CD14-positive monocyte (primary cell): ENCODE measurements around the gene MYPN. TPM values are rescaled to one million over a fixed set of nuclear protein-coding genes. Genes with fewer than 3 reads are reported as not detected.

Experiments
- DNase-seq, 3 donors: peaks; one replicate each; pipeline ENCODE4 v3.0.0-alpha.2; 2011 to 2022
- H2AFZ ChIP-seq: 2 replicates; pipeline ENCODE4 v1.6.0; 2012; ENCODE audit warnings: mild to moderate bottlenecking, low read depth, low read length, inconsistent platforms; ENCODE audit not compliant: insufficient read depth, poor library complexity, severe bottlenecking
- H3K27ac ChIP-seq, 2 donors: 1 replicate in 1 of 2; 2 replicates in 1 of 2; pipeline ENCODE4 v1.5.1; 2012 to 2013; ENCODE audit warnings: low read length in 2 of 2, control low read depth in 1 of 2, inconsistent platforms in 1 of 2, low read depth in 1 of 2, mild to moderate bottlenecking in 1 of 2
- H3K27me3 ChIP-seq, 2 donors: one replicate each; pipeline versions ENCODE4 v1.6.0 to v1.6.1; 2011 to 2013; ENCODE audit warnings: low read length in 2 of 2; ENCODE audit not compliant: control insufficient read depth in 2 of 2, insufficient read depth in 2 of 2
- H3K36me3 ChIP-seq, 2 donors: replicated peaks in 1 of 2; 1 replicate in 1 of 2; 2 replicates in 1 of 2; pipeline versions ENCODE4 v1.5.1 to v1.6.1; 2012 to 2013; ENCODE audit warnings: low read length in 2 of 2, control low read depth in 1 of 2, inconsistent platforms in 1 of 2, mild to moderate bottlenecking in 1 of 2; ENCODE audit not compliant: insufficient read depth in 2 of 2, control insufficient read depth in 1 of 2
- H3K4me1 ChIP-seq, 2 donors: 1 replicate in 1 of 2; 2 replicates in 1 of 2; pipeline versions ENCODE4 v1.5.1 to v1.6.1; 2012 to 2013; ENCODE audit warnings: low read length in 2 of 2, control low read depth in 1 of 2, inconsistent platforms in 1 of 2, mild to moderate bottlenecking in 1 of 2, moderate library complexity in 1 of 2; ENCODE audit not compliant: insufficient read depth in 2 of 2, control insufficient read depth in 1 of 2
- H3K4me2 ChIP-seq: replicated peaks from 2 replicates; pipeline ENCODE3; 2012; ENCODE audit warnings: low read length, moderate library complexity, mild to moderate bottlenecking; ENCODE audit not compliant: poor library complexity, severe bottlenecking; ENCODE audit errors: extremely low read depth
- H3K4me3 ChIP-seq, 3 experiments: fragments of 200-600 bp in 1 of 3; sonication (generic) in 1 of 3; replicated peaks in 1 of 3; 1 replicate in 2 of 3; 2 replicates in 1 of 3; pipeline ENCODE4 v1.5.1; 2011 to 2013; ENCODE audit warnings: low read length in 3 of 3, mild to moderate bottlenecking in 3 of 3, control low read depth in 2 of 3, low read depth in 2 of 3, inconsistent platforms in 1 of 3, moderate library complexity in 1 of 3
- H3K79me2 ChIP-seq: 2 replicates; pipeline ENCODE4 v1.6.0; 2012; ENCODE audit warnings: mild to moderate bottlenecking, control low read depth, inconsistent platforms, low read length, moderate library complexity; ENCODE audit not compliant: insufficient read depth
- H3K9ac ChIP-seq: 2 replicates; pipeline ENCODE4 v1.6.0; 2017; ENCODE audit warnings: low read length, mild to moderate bottlenecking; ENCODE audit not compliant: insufficient read depth, poor library complexity, severe bottlenecking
- H3K9me3 ChIP-seq, 2 donors: replicated peaks in 1 of 2; 1 replicate in 1 of 2; 2 replicates in 1 of 2; pipeline versions ENCODE4 v1.5.1 to v1.6.1; 2012 to 2013; ENCODE audit warnings: low read length in 2 of 2, control low read depth in 1 of 2; ENCODE audit not compliant: control insufficient read depth in 1 of 2, insufficient read depth in 1 of 2
- H4K20me1 ChIP-seq: 2 replicates; pipeline ENCODE4 v1.6.0; 2012; ENCODE audit warnings: mild to moderate bottlenecking, low read length, control low read depth, moderate library complexity; ENCODE audit not compliant: insufficient read depth
- H3K27ac Mint-ChIP-seq, 7 donors: one replicate each; pipeline ENCODE4 v1.8.0; 2020; ENCODE audit warnings: mild to moderate bottlenecking in 7 of 7, mixed read lengths in 7 of 7, moderate library complexity in 6 of 7, inconsistent platforms in 2 of 7
- H3K27me3 Mint-ChIP-seq, 3 donors: one replicate each; pipeline ENCODE4 v1.8.0; 2021 to 2022; ENCODE audit warnings: low read depth in 3 of 3, mild to moderate bottlenecking in 3 of 3, mixed read lengths in 3 of 3, moderate library complexity in 3 of 3, inconsistent platforms in 1 of 3
- H3K36me3 Mint-ChIP-seq, 2 donors: one replicate each; pipeline ENCODE4 v1.8.0; 2020; ENCODE audit warnings: mixed read lengths in 2 of 2, inconsistent platforms in 1 of 2, mild to moderate bottlenecking in 1 of 2
- H3K4me1 Mint-ChIP-seq: one replicate; pipeline ENCODE4 v1.8.0; 2020; ENCODE audit warnings: mild to moderate bottlenecking, mixed read lengths
- H3K4me3 Mint-ChIP-seq, 2 donors: one replicate each; pipeline ENCODE4 v1.8.0; 2020; ENCODE audit warnings: mild to moderate bottlenecking in 2 of 2, mixed read lengths in 2 of 2, moderate library complexity in 1 of 2
- H3K9me3 Mint-ChIP-seq, 7 donors: one replicate each; pipeline ENCODE4 v1.8.0; 2020 to 2022; ENCODE audit warnings: mixed read lengths in 7 of 7, mild to moderate bottlenecking in 6 of 7, moderate library complexity in 6 of 7, inconsistent platforms in 2 of 7
- WGBS: methylation state at CpG from one replicate; pipeline ENCODE4 v1.1.5; 2013; ENCODE audit warnings: missing lambda C conversion rate; ENCODE audit not compliant: insufficient coverage; 5-methylcytosine and 5-hydroxymethylcytosine counted together
- intact Hi-C, 2 donors: fragments of 100-400 bp; cut with micrococcal nuclease; formaldehyde crosslinking; loops; one replicate each; pipeline versions ENCODE4 v1.15.0 to v1.15.1; 2023
- polyA plus RNA-seq, 3 donors: library from polyadenylated mRNA; depleted of rRNA in 1 of 3; unstranded in 2 of 3; stranded (reverse) in 1 of 3; fragments of 300-500 nt in 2 of 3; fragments of >200 nt in 1 of 3; fragmentation: Illumina TruSeq in 2 of 3; gene quantifications; 1 replicate in 2 of 3; 2 replicates in 1 of 3; pipeline ENCODE4 v1.2.3, GENCODE V29; 2012 to 2021
- TF ChIP-seq, protein P1 (sequence below): fragments of 200-600 bp; IDR thresholded peaks from one replicate; pipeline ENCODE4 v1.8.0; 2022; ENCODE audit warnings: antibody characterized with exemption, mild to moderate bottlenecking

MYPN gene
- polyA plus RNA-seq, 3 donors, result not detected

DNA sequence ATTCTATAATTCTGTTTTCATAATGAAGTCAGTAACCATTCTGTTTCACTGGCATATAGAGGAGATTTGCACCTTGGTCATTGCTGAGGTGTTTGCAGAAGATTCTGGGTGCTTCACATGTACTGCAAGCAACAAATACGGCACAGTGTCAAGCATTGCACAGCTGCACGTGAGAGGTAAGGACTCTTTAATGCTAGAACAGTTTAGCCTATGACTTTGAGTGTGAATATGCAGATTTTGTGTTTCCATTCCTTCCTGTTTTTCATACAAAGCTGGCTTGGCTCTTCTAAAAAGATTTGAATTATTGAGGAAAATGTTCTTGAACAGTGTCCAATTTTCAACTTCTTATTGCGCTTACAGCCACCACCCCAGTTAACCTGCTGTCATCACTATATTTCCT is 56.4 kb downstream of the MYPN start:
- TF ChIP-seq, protein P1, sequence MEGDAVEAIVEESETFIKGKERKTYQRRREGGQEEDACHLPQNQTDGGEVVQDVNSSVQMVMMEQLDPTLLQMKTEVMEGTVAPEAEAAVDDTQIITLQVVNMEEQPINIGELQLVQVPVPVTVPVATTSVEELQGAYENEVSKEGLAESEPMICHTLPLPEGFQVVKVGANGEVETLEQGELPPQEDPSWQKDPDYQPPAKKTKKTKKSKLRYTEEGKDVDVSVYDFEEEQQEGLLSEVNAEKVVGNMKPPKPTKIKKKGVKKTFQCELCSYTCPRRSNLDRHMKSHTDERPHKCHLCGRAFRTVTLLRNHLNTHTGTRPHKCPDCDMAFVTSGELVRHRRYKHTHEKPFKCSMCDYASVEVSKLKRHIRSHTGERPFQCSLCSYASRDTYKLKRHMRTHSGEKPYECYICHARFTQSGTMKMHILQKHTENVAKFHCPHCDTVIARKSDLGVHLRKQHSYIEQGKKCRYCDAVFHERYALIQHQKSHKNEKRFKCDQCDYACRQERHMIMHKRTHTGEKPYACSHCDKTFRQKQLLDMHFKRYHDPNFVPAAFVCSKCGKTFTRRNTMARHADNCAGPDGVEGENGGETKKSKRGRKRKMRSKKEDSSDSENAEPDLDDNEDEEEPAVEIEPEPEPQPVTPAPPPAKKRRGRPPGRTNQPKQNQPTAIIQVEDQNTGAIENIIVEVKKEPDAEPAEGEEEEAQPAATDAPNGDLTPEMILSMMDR, result no peak
- Histone ChIP-seq H3K9me3 (no peaks in the 10 kb centered on the region), H3K4me1 (no peaks in the 10 kb centered on the region), H3K9ac (no peak overlapping the region), H3K27ac (no peak overlapping the region), H3K27me3 (no peaks in the 10 kb centered on the region), H3K79me2 (no peaks in the 10 kb centered on the region), H3K36me3 (no peaks in the 10 kb centered on the region), H2AFZ (no peak overlapping the region), H4K20me1 (no peaks in the 10 kb centered on the region), H3K4me2 (no peak overlapping the region), H3K4me3 (no peak overlapping the region)
- DNase-seq, result no peak
- peaks cover 0 to 4% (median 0%) of the 10 kb centered on the region in 7 donors for H3K9me3 Mint-ChIP-seq
- intact Hi-C loops, result no loop called here
- 23% methylated on average over 2 of the region's 3 CpGs for WGBS
- H3K4me3 Mint-ChIP-seq, result no peak overlapping the region
- no peak overlapping the region for H3K27ac Mint-ChIP-seq
- H3K36me3 Mint-ChIP-seq, result no peaks in the 10 kb centered on the region
- no peaks in the 10 kb centered on the region for H3K4me1 Mint-ChIP-seq
- H3K27me3 Mint-ChIP-seq, result peaks cover 0 to 10% (median 5%) of the 10 kb centered on the region in 3 donors

DNA sequence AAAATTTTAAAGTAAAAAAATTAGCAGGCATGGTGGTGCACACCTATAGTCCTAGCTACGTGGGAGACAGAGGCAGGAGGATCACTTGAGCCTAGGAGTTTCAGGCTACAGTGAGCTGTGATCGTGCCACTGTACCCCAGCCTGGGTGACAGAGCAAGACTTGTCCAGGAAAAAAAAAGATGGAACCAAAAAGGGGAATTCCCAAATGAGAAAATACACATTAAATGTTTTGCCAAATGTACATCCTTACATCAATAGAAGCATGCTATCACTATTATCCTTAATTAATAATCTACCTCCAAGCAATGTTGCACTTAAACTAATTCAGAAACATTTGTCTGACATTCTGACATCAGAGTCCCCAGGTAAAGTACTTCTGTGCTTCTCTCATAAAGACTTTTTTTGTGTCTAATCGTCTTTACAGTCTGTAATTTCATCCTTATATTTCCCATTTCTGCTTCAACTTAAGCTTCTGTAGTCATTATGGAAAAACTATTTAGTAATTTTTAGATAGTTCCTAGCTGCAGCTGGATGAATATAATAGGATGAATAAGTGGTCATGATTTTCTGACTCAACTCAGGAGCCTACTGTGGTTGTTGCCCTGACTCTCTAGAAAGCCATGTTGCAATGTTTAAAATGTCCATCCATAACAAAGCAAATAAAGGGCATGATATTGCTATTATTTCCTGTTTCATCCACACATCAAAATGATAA is 57.7 kb downstream of the MYPN start:
- WGBS, result 50% methylated on average over 1 of the region's 3 CpGs
- Histone ChIP-seq H3K4me2 (no peak overlapping the region), H3K36me3 (no peaks in the 10 kb centered on the region), H3K9me3 (no peaks in the 10 kb centered on the region), H3K79me2 (no peaks in the 10 kb centered on the region), H3K27me3 (no peaks in the 10 kb centered on the region), H2AFZ (no peak overlapping the region), H3K9ac (no peak overlapping the region), H3K4me1 (no peaks in the 10 kb centered on the region), H4K20me1 (no peaks in the 10 kb centered on the region), H3K27ac (no peak overlapping the region), H3K4me3 (no peak overlapping the region)
- Mint-ChIP-seq H3K27me3 (peaks cover 0 to 10% (median 4%) of the 10 kb centered on the region in 3 donors), H3K36me3 (no peaks in the 10 kb centered on the region), H3K4me1 (no peaks in the 10 kb centered on the region), H3K9me3 (peaks cover 0 to 4% (median 0%) of the 10 kb centered on the region in 7 donors), H3K27ac (no peak overlapping the region), H3K4me3 (no peak overlapping the region)
- TF ChIP-seq, protein P1, result no peak
- intact Hi-C loops, result no loop called here
- DNase-seq, result no peak
